Stimulated activated CD4-positive, alpha-beta T cell treated with anti-CD3 and anti-CD28 coated beads, Interleukin-4, amount 100 ng/mL, for 48 hours (primary cell): ENCODE data around the gene CCDC51.
"Not testable (repeated sequence)": the region's sequence is repeated elsewhere in the genome, so short reads cannot be mapped to it uniquely, and the experiment has no call there.

Experiments
- DNase-seq, 2 donors: peaks; one replicate each; pipeline ENCODE4 v3.0.0-alpha.2; 2020; ENCODE audit warnings: low read depth in 2 of 2

CCDC51 gene

DNA sequence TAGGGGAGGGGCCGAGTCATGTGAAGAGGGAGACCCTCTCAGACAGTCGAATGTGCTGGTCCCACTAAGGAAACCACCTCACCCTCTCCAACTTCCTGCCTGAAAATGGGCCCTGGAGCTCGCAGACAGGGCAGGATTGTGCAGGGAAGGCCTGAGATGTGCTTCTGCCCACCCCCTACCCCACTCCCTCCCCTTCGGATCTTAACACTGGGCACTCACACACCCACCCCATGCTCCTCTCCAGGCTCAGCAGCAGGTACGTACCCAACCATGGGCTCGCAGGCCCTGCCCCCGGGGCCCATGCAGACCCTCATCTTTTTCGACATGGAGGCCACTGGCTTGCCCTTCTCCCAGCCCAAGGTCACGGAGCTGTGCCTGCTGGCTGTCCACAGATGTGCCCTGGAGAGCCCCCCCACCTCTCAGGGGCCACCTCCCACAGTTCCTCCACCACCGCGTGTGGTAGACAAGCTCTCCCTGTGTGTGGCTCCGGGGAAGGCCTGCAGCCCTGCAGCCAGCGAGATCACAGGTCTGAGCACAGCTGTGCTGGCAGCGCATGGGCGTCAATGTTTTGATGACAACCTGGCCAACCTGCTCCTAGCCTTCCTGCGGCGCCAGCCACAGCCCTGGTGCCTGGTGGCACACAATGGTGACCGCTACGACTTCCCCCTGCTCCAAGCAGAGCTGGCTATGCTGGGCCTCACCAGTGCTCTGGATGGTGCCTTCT lies 26.6 kb upstream of the CCDC51 start:
- no peak for DNase-seq

- DNase-seq: peak; percentile 61 to 74
Measured at GRCh38 chr3:48465531-48466378, 25.8 kb upstream of the CCDC51 start.

GRCh38 chr3:48465237-48465530 lies 25.3 kb upstream of the CCDC51 start:
- DNase-seq: no peak

DNA sequence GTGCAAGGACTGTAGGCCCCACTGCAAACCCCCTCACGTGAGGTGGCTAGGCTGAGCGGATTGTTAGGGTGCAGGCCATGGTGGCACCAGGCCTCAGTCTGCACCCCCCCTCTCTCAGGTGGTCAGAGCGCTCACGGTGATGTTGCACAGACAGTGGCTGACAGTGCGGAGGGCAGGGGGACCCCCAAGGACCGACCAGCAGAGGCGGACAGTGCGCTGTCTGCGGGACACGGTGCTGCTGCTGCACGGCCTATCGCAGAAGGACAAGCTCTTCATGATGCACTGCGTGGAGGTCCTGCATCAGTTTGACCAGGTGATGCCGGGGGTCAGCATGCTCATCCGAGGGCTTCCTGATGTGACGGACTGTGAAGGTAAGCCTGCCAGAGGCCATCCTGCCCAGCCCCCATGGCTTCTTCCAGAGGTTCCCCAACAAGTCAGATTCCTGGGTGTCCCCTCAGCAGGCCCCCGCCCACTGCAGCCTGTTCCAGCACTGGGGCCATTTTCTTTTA lies 24.8 kb upstream of the CCDC51 start:
- DNase-seq: no peak

GRCh38 chr3:48463703-48464102 lies 23.8 kb upstream of the CCDC51 start:
- no peak for DNase-seq

GRCh38 chr3:48461767-48462166 lies 21.8 kb upstream of the CCDC51 start:
- not testable (repeated sequence) for DNase-seq

GRCh38 chr3:48460517-48460902 lies 20.6 kb upstream of the CCDC51 start:
- no peak for DNase-seq

DNA sequence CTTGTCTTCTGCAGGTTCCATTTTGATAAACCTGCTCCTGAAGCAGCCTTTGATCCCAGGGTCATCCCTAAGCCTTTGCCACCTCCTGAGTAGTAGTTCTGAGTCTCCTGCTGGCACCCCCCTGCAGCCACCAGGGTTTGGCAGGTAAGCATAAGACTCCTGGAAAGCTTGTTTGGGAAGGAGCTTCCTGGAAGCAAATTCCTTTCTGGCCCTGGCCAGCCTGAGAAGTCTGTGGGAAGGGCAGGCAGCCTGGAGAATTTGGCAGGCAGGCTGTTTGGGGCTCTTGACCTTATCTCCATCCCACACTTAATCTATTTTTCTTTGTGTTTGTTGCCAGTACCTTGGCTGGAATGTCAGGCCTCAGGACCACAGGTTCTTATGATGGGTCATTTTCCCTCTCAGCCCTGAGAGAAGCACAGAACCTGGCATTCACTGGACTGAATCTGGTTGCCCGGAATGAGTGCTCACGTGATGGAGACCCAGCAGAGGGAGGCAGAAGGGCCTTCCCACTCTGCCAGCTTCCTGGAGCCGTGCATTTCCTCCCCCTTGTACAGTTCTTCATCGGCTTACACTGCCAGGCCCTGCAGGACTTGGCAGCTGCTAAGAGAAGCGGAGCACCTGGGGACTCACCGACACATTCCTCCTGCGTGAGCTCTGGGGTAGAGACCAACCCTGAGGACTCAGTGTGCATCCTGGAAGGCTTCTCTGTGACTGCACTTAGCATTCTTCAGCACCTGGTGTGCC lies 20.0 kb upstream of the CCDC51 start:
- DNase-seq: no peak

DNA sequence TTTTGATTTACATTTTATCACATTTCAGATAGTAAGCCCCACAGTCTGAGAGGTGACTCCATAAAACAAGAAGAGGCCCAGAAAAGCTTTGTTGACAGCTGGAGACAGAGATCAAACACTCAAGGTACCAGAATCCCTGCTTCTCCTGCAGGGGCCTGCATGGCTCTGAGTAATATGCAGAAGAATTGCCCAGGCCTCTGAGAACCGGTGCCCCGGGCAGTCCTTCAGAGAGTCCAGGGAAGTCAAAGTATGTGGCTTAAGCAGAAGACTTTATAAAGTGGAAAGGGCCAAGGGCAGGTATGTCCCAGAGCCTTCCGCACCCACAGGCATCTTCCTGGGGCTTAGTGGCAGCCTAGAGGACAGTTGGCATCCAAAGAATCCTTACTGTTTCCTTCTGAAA lies 19.4 kb upstream of the CCDC51 start:
- no peak for DNase-seq

DNA sequence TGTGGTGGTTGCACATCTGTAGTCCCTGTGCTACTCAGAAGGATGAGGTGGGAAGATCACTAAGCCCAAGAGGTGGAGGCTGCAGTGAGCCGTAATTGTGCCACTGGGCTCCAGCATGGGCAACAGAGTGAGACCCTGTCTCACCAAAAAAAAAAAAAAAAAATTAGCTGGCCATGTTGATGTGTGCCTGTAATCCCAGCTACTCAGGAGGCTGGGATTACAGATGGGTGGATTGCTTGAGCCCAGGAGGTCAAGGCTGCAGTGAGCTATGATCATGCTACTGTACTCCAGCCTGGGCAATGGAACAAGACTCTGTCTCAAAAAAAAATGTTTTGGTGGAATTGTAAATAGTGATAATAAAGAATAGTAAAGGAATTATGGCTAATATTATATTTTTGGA lies 16.5 kb upstream of the CCDC51 start:
- no peak for DNase-seq

DNA sequence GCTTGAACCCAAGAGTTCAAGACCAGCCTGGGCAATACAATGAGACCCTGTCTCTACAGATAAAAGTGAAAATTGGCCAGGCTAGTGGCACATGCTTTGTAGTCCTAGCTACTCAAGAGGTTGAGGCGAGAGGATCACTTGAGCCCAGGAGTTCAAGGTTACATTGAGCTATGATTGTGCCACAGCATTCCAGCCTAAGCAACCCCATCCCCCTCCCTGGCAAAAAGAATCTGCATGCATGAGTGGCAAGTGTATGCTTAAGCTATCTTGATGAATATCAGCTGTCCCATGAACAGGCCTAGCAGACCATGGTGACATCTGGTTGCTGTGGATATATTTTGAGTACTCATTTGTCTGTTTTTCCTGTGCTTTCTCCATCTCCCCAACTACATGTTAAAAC lies 11.4 kb upstream of the CCDC51 start:
- DNase-seq: no peak

DNA sequence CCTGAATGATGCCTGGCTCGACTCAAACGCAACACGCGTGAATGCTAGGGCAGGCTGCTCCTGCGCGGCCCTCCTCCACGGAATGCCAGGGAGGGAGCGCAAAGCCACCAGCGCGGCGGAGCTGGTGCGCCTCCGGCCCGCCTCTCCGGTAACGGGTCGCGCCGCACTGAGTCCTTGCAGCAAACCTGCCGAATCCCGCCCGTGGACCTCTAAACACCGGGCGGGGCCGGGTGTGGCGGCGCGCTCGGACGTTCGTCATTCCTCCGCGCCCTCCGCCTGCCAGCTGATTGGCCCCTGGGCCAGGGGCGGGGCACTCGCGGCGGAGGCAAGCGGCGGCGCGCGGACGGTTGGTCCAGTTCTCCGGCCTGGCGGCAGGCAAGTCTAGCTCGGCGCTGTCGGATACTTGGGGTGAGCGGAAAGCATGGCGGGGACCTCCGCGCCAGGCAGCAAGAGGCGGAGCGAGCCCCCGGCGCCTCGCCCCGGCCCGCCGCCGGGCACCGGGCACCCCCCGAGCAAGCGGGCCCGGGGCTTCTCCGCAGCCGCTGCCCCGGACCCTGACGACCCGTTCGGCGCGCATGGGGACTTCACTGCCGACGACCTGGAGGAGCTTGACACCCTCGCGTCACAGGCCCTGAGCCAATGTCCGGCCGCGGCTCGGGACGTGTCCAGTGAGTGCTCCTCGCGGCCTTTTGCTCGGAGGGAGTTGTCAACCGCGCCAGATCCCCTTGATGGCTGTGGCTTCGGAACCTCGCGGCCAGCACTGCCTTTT lies 6.7 kb upstream of the CCDC51 start, which contains the start of gene ATRIP:
Gene ATRIP, plus strand, starts transcription at position 313 of the 769 bp plus-strand sequence. Its CDS starts 109 bp downstream, at position 422.
- peak; percentile 81 to 87 for DNase-seq

- DNase-seq: no peak
Measured at GRCh38 chr3:48446043-48446424, 6.1 kb upstream of the CCDC51 start.

- no peak for DNase-seq
Measured at GRCh38 chr3:48445277-48445882, 5.5 kb upstream of the CCDC51 start.

- no peak for DNase-seq
Measured at GRCh38 chr3:48441940-48442339, 2.0 kb upstream of the CCDC51 start.

GRCh38 chr3:48440590-48440958 lies 655 bp upstream of the CCDC51 start:
- no peak for DNase-seq

DNA sequence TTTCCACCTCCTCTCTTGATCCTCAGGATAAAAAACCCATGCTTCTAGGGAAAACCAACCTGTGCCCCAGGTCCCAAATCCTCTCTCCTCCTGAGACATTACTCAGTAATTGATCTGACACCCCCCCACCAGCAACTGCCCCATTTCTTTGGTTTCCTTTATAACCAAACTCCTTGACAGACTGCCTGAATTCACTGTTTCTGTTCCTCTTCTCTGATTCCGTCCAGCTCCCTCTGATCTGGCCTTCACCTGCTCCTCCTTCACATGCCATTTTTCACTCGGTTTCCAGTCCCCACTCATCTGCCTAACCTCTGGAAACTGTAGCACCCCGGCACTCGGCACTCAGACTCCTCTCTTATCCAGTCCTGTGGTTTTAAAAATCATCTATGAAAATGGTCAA lies 2.1 kb downstream of the CCDC51 start:
- no peak for DNase-seq

DNA sequence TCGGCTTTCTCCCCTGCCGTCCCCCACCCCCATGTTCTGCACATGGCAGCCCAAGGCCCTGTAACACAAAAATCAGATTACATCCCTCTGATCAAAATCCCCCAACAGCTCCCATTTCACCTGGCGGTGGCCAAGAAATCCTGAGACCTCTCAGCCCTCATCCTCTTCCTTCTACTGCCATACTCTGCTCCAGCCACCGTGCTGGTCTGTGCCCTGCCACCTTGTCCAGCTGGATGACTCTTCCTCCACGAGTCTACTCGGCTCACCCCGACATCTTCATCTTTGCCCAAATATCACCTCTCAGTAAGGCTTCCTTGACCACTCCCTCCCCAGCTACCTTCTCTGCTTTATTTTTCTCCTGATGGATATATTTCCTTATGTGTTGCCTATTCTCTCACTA lies 3.1 kb downstream of the CCDC51 start:
- DNase-seq: no peak

GRCh38 chr3:48436477-48436787 lies 3.5 kb downstream of the CCDC51 start:
- DNase-seq: no peak

GRCh38 chr3:48435774-48436476 lies 4.0 kb downstream of the CCDC51 start:
- peak; percentile 76 to 82 for DNase-seq

DNA sequence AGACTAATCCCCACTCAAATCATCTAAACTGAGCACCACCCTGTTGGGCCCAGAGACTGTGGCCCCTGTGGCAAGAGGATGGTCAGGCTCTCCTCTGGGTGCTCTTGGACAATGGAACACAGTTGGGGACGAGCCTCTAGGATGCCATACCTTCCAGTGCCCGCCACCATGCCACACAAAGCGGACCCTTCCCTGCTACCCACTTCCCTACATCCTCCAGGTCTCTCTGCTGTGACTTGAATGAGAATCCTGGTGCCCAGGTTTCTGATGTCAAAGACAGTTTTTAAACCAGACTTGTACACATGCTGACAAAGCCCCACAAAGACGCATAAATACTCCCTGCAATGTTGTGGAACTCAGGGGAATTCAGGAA lies 4.7 kb downstream of the CCDC51 start:
- DNase-seq: no peak
